Ishikawa (cell line): ENCODE data around the gene TRIM62.

Experiments
- EP300 ChIP-seq: IDR thresholded peaks from 2 replicates; pipeline ENCODE4 v1.6.1; 2012; ENCODE audit warnings: borderline replicate concordance
- FOXM1 ChIP-seq: IDR thresholded peaks from 2 replicates; pipeline ENCODE4 v1.6.1; 2012; ENCODE audit warnings: low read depth, borderline replicate concordance
- MAX ChIP-seq: IDR thresholded peaks from 2 replicates; pipeline ENCODE4 v1.6.1; 2012
- RAD21 ChIP-seq: IDR thresholded peaks from 2 replicates; pipeline ENCODE4 v1.6.1; 2012; ENCODE audit warnings: low read depth
- TAF1 ChIP-seq: IDR thresholded peaks from 2 replicates; pipeline ENCODE4 v1.6.1; 2012; ENCODE audit warnings: low read depth, mild to moderate bottlenecking
- TCF12 ChIP-seq: IDR thresholded peaks from 2 replicates; pipeline ENCODE4 v1.6.1; 2012; ENCODE audit warnings: low read depth
- TEAD4 ChIP-seq: IDR thresholded peaks from 2 replicates; pipeline ENCODE4 v1.6.1; 2012
- YY1 ChIP-seq: IDR thresholded peaks from 2 replicates; pipeline ENCODE4 v1.6.1; 2012; ENCODE audit warnings: low read depth
- TF ChIP-seq, protein P1 (sequence below): IDR thresholded peaks from 2 replicates; pipeline ENCODE4 v1.6.1; 2012

DNA sequence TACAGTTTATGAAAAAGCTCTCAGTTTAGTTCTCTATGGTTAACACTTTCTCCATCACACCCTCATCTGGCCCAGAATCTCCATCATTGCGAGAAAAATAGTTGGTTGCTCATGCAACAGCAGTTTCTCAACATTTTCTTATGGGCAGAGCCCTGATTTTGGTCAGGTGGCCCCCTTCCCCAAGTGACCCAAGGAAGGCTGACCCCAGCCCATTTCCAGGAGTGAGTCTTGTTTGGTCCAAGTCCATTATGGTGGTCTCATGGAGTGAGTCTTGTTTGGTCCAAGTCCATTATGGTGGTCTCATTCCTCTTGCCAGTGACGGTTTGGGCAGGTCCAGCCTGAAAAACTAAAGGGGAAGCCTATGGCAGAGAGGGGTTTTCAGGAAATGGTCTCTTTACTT lies 1.5 kb upstream of the TRIM62 start:
- no peak for TF ChIP-seq TAF1
- no peak for TF ChIP-seq EP300
- no peak for TF ChIP-seq MAX
- TF ChIP-seq TEAD4, result no peak
- no peak for TF ChIP-seq TCF12
- TF ChIP-seq, protein P1, sequence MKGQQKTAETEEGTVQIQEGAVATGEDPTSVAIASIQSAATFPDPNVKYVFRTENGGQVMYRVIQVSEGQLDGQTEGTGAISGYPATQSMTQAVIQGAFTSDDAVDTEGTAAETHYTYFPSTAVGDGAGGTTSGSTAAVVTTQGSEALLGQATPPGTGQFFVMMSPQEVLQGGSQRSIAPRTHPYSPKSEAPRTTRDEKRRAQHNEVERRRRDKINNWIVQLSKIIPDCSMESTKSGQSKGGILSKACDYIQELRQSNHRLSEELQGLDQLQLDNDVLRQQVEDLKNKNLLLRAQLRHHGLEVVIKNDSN, result no peak
- no peak for TF ChIP-seq YY1
- TF ChIP-seq RAD21, result no peak
- no peak for TF ChIP-seq FOXM1
